GM19240 (cell line): ENCODE results near the gene COL6A3.
"Not testable (repeated sequence)": the region's sequence is repeated elsewhere in the genome, so short reads cannot be mapped to it uniquely, and the experiment has no call there.

Source experiments
- DNase-seq: peaks from one replicate; pipeline ENCODE4 v3.0.0; 2011; ENCODE audit warnings: low spot score; ENCODE audit not compliant: insufficient read length

COL6A3 gene

DNA sequence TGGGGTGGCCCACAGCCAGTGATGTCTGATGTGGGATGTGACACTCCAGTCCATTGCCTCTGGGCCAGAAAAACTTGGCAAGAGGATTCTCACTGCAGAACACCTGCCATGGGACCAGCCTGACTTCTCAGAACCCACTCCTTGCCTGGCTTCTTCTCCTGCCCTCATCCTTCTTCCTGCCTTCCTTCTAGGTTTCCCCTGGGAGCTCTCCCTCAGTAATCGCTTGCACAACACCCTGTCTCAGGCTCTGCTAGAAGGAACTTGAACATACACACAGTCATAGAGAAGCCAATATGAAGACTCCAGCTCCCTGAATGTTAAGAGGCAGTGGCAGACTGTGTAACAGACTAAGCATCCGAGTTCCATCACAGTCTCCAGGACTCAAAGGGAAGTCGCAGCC, 4.3 kb upstream of the COL6A3 start:
- no peak for DNase-seq

DNA sequence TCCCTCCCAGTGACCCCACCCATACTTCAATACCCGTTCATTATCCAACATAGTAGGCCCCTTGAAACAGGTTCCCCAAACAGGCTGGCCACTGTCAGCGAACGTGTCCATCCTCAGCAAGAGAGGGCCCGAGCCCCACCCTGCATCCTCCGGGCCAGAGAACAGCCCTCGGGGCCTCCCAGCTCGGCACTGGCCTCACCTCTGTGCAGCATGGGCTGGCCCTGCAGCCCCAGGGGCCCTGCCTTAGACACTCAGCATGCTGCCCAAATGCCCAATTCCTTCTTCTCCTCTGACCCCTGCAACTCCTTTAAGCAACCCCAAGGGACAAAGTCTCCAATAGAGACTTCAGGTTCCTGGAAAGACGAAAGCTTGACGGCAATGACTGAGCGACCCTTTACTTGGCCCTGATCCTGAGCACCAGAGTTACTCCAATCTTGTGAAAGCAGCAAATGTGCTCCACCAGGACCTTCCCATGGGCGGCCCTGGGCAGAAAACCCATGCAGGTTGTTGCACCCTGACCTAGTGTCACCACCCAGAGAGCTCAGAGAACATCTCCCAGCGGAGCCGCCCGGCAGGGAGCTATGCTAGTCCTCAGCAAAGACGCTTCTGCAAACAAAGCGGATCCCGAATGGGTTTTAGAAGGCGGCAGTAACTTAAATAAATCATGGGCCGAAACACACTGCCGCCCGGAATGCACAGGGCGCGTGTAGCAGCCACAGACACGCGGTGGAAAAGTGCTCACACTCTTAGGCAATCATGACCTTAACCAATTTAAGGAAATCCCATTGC, 782 bp downstream of the COL6A3 start:
- DNase-seq: no peak

DNA sequence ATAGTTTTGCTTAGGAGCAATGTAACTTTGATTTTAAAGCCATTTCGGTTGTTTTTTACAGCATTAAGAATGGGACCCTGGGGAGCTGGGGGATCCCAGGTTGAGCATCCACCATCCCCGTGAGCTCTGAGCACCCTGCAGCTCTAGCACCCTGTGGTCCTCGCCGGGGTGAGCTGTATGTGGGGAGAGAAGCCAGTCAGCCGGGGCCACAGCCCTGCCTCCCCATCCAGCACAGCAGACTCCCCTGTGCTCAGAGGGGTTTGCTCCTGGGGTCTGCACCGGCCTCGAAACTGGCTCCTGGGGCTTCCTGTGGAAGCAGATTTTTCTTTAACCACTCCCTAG, 1.3 kb downstream of the COL6A3 start:
- DNase-seq: no peak

DNA sequence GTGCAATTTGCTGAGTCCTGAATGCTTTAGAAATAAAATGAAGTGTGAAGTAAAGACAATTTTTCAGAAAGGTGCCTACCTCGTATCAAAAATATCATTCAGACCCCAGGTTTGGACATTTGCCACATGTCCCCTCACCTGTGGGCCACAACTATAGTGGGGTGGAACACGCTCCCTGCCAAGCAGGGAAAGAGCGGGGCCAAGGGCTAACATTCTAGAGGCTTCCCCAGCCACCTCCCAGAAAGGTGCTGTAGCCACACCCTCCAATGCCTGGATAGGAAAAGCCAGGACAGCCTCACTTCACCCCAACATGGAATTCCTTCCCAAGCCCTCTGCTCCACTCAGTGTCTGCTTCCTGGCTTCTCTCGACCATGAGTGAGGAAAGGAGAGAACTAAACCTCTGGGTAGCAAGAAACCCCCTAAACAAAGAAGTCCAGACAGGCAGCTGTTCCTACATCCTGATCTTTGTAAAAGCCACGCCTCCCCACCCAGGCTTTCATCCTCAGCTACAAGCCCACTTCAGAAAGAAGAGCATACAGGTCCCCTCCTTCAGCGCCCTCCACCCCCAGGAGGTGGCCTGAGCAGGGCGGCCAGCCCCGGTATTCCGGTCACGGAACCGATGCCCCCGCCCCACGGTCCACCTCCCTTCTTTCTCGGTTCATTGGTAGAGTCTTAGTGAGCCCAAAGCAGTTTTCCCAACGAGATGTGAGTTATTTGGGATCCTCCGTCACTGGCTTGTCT, 2.1 kb downstream of the COL6A3 start:
- no peak for DNase-seq

DNA sequence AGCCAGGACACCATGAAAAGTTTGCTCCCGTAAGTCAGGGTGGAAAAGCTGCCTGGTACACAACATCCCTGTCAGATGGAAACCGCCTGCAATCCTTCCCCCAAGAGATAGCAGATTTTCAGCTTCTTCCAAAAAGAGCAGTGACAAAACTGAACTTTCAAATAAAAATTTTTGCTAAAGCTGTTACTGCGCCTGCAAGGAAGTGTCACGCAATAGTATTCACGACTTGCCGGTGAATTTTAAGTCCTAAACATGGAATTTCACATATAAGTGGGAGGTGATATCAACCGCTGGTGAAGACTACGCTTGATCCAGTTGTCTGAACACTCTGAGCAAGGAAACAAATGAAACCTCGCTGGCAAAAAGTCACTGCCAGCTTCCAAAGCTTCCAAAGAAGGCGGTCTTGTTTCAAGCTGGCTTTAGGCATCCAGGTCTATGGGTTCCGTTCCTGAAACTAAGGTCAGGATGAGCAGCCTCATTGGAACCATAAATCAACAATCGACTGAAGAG, 2.8 kb downstream of the COL6A3 start:
- DNase-seq: no peak

DNA sequence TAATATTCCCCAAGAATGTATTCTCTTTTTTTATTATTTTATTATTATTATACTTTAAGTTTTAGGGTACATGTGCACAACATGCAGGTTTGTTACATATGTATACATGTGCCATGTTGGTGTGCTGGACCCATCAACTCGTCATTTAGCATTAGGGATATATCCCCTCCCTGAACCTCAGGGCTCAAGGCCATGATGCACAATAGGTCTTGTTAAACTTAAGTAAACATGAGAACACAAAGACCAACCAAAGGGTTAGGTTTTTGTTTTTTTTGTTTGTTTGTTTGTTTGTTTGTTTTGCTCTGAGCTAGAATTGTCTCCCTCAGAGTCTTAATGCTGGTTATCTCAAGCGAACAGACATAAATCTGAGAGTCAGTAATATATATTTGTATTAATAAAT, 4.7 kb downstream of the COL6A3 start:
- not testable (repeated sequence) for DNase-seq

DNA sequence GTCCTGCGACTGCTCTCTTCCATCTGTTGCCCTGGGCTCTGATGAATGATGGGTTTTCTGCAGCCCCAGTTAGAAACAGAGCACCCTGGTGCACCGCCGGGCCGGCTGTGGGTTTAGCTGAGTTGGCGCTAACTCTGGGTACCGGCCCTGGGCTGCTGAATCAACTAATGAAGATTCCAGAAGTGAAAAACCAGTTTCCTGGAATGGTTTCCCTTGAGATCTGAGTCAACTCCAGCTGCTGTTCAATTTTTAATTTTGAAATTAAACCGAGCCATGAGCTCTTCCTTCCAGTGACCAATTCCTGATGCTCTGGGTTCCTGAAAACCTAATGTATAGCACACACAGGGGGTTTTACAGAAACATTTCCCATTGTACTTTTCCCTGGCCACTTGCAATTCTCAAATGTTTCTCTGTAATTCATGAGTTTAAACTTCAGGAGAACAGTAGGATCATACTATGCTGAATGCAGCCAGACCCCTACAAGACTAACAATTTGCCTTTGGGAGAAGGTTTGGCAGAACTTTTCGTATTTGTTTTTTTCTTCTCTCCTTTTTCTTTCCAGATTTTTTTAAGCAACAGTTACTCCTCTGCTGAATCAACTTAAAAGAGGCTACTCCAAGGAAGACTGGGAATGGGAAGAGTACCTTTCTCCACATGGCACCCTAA, 5.5 kb downstream of the COL6A3 start:
- DNase-seq: no peak

DNA sequence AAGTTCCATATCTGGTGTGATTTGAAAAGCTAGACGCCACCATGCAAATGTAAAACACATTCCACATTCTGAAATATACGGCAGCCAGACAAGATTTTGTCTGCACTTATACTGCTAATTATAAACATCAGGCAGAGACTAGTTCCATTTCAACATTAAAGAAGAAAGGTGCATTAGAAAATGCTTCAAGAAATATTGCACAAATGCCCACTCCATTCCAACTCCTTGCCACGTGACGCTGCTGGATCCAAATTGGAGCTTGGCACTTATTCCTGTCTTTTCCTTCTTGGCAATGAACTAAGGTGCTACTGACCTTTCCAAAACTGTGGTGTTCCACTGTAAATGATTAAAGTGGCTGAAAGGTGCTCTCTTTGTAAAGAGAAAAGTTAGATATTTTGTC, 6.3 kb downstream of the COL6A3 start:
- no peak for DNase-seq

DNA sequence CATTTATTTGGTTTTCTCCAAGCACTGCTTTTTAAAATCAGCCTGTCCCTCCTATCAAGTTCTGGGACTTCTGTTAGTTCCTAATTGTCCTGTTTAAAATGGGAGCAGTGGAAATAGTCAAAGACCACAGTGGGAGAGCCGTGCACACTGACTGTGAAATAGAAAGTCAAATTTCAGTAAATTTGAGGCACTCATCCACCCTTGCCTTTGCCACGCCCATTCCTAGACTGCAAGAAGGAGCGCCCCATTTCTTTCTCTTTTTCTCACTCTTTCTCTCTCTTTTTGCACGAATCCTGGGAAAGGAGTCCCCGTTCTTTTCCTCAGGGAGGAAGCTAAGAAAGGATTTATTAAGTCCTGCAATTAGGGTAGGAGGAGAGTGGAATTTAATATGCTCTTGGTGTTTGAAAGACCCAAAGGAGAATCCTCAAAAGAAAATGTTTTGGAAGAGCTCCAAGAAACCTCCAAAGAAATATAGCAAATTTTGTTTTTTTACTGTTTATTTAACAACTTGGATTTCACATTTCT, 7.5 kb downstream of the COL6A3 start:
- DNase-seq: no peak

DNA sequence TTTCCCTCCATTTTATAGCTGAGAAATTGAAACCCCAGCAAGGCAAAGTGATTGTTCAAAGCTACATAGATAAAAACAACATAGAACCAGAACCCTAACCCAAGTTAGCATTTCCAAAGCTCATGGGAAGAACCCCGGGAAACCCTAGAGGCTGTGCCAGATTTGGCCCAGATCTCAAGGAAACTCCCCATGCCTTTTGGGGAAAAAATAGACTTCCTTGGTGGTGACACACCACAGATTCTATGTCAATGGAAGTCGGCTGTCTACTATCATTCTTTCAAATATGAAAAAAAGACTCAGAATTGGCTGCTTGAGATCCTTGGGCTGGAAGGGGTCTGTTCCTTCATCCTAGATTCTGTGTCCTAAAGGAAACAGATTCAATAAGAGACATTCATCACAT, 8.4 kb downstream of the COL6A3 start:
- no peak for DNase-seq

DNA sequence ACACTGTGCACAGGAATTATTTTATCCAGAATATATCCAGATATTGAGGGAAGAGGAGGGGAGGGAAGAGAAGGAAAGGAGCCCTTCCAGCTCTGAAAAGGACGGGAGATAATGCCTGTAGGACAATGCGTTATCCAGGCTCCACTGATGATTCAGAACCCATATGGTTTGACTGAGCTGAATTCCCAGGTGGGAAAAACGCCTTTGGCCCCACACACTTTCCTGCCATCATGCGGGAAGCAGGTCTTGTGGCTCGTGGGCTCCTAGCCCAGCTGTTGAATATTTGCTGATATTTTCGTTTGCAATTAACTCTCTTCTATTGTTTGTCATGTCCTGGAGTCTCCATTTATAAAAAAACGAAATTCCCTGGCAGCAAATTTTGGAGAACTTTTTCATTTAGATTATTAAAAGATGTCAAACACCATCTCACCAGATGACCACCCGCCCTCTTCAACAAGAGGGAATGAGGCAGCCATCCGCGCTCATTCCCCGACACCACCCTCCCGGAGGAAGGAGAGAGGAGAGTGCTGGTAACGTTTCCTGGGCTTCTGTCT, 8.9 kb downstream of the COL6A3 start:
- DNase-seq: no peak

DNA sequence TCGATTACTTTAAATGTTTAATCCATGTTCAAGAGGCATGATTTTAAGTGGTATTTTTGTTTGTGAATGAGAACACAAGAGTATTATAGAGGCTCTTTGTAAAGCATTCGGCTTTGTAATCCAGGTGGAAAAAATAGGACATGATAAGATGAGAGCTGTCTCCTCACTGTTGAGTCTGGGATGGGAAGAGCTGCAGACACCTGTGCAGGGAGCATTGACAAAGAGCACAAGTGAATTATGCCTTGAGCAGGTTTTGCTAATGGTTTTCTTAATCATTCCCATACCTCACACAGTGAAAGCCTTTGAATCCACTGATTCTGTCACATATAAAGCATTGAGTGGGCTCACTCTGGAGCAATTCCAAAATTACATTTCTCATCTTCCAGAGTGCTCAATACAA, 9.6 kb downstream of the COL6A3 start:
- no peak for DNase-seq

DNA sequence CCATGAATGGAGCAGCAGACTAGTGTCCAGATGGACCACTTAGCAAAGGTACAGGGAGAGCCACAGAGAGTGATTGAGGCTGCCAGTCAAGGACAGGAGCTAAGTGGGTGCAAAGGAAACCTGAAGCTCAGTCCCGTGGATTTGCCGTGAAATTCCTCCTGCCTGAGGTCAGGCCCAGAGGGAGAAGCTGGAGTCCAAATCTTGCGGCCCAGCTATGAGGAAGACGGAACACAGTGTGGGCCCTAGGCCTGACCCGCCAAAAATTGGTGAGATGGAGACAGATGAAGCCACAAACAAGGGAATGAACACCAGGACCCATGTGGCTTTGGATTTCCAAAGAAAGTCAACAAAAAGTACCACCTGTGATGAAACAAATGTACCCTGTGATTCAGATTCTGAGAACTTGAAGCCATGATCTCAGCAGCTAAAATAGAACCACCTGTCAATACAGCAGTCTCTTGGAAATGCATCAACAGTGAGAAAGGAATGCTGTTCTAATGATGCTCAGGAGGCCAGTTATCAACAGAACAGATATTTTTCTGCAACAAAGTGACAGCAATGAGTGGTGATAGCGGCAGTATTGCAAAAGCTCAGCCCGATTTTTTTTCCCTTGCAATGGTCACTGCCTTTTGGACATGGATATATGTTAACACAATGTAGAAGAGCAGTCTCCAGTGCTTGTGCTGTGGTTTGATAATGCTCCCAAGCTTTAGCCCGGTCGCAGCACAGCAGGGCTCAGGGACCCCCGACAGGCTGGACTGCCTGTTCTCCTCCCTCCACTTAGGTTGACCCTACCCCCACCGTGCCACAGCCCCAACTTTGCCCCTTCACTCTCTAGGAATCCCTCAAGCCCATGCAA, 10.7 kb downstream of the COL6A3 start:
- DNase-seq: no peak

DNA sequence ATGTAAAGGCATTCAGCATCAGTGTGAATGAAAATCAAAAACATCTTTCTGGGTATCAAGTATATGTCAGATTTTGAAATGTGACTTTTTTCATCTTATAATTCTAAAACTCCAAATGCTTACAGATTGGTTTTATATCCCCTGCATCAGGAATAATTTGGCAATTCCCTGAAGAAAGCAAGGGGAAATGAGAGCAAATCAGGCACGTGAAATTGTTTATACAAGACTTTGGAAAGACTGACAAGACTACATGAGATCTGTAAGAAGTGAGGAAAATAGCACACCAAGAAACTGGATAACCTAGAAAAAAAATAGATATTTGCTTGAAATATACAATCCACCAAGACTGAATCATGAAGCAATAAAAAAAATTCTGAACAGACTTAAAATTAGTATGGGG, 13.8 kb downstream of the COL6A3 start:
- DNase-seq: no peak

DNA sequence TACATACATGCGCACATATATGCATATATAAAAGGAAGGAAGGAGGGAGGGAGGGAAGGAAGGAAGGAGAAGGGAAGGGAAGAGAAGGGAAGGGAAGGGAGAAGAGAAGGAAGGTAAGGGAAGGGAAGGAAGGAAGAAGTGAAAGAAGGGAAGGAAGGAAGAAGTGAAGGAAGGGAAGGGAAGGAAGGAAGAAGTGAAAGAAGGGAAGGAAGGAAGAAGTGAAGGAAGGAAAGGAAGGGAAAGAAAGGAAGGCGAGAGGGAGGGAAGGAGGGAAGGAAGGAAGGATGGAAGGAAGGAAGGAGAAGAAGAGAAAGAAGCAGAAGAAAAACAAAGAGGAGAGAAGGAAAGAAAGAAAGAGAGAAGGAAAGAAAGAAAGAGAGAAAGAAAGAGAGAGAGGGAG, 16.9 kb downstream of the COL6A3 start:
- DNase-seq: no peak

DNA sequence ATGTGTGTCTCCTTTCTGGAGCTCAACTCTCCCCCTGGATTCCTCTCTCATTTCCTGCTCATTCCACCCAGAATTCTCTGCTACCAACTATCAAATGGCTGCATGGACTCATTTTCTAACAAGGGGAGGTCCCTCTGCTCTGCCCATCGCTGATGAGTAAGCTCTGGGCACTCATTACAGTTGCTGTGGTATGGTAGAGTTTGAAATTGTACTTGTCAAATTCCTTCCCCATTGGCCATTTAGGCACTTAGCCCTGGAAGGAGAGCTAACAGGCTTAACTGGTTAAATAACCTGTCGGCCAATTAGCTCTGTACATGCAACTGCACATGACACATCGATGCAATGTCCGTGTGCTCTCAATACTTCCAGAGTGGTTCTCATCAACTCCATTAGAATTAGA, 20.4 kb downstream of the COL6A3 start:
- DNase-seq: no peak

DNA sequence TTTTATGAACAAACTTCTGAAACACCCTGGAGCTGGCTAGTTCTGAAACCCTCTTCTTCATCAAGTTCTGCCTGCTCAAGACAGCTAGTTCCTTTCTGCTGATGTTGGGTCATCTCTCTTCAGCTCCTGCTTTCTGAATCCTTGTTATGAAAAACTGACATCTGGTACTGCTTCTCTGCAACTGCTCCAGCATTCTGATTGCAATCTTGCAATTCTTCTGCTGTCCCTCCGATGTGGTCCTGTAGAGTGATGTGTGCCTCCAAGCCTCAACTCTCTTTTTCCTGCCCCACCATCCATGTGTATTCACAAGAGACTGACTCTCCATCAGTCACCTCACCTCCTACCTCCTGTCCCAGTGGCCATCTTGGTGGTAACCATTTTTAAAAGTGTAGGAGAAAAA, 21.8 kb downstream of the COL6A3 start:
- DNase-seq: no peak

DNA sequence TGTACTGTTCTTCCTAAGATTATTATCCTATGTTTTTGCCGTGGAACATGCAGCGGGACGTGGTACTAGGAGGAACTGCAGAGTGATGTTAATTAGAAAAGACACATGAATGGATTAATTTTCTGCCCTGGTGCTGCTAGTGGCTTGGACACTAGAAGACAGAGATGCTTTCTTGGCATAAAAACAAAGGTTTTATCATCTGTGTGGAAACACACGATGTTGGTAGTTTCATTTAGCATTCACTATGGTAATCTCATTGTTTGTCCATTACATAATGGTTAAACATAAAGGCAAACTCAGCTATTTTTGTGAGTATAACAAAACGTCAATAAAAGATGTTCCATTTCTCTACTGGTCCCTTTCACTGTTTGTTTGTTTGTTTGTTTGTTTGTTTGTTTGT, 22.8 kb downstream of the COL6A3 start:
- no peak for DNase-seq

DNA sequence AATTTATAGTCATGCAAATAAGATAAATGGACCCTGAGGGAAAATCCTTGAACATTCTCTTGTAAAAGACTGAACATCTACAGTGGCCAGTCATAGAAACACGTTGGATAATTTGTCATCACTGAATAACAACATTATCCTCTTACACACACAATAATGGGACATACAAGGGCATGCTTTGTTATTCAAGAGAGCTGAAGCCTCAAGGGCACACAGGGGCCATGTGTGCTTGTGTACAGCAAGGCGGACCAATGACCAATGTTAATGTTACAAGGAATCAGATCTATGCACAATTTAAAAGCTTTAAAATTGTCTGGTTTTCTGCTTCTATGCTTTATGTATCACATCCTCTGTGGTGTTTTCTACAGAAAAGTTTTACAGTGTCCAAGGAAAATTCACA, 23.7 kb downstream of the COL6A3 start:
- no peak for DNase-seq

DNA sequence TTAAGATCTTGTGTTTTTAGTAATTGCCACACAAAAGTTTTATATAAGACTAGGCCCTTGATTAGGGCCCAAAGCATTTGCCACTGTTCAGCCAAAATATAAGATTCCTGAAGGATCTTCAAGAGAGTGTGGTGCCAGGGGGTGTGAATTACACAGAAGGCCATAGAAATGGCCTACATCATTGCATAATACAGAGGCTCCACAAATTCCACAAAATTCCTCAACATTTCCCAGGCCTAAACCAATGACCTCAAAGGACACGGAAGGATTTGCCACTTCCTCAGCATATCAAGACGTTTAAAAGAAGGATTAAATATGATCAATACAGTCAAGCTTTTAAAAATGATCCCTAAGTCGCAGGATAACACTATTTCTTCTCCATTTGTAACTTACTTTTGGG, 24.1 kb downstream of the COL6A3 start:
- DNase-seq: no peak

DNA sequence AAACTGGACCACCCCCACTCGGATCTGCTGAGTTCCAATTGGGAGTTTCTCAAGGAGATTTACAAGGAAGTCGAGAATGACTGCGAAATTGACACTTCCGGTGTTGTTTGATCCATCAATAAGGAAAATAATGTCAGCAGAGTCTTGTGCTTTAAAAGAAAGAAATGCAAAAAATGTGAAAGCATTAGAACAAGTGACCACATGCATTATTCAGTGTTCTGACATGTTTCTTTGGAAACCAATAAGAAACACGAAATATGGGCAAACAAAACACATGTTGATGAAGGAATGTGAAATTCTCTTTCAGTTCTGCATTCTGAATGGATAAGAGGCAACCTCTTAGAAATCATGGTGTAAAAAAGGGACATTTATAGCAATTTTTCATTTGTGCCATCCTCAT, 25.9 kb downstream of the COL6A3 start:
- no peak for DNase-seq
